ENCODE results near the gene NUDT16L1.

Gene NUDT16L1

DNA sequence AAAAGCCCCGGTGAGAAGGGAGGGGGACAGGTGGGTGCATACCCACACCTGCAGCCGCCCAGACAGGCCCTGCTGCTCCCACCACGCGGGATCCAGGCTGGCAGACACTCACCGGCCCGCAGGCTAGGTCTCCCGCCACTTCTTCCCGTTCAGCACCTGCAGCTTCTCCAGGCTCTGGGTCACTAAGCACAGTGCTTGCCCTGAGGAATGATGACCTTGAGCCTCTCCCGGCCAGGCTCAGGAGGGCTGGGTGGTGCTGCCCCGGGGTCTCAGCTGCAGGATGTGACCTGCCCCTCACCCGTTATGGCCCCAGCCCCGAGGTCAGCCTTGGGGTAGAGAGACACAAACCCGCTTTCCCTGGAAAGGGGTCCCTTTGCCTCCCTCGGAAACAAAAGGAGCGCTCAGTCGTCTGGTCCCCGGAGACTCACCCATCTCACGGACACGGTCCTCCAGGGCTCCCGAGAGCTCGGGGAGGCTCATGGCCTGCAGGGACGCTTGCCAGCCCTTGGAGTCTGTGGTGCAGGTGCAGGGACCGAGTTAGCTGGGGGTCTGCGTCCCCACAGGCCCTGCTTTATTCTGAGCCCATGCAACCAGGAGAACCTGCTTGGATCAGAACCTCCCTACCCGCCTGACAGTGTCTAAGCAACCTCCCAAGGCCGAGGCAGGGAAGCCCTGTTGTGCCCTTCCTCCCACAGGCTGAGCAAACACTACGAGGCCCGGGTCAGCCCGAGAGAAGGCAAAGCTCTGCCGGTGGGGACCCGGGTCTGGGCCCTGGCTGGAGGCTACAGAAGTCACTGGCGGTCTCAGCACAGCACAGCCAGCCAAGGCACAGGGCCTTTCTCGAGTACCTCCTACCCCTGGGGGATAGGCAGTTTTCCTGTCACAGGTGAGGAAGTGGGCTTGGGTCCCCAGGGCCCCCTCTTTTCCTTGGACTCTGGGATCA lies 3.8 kb downstream of the NUDT16L1 start:
- no peak overlapping the region for H3K4me3 ChIP-seq (ENCODE audit: low read length)
- TF ChIP-seq, protein P1, sequence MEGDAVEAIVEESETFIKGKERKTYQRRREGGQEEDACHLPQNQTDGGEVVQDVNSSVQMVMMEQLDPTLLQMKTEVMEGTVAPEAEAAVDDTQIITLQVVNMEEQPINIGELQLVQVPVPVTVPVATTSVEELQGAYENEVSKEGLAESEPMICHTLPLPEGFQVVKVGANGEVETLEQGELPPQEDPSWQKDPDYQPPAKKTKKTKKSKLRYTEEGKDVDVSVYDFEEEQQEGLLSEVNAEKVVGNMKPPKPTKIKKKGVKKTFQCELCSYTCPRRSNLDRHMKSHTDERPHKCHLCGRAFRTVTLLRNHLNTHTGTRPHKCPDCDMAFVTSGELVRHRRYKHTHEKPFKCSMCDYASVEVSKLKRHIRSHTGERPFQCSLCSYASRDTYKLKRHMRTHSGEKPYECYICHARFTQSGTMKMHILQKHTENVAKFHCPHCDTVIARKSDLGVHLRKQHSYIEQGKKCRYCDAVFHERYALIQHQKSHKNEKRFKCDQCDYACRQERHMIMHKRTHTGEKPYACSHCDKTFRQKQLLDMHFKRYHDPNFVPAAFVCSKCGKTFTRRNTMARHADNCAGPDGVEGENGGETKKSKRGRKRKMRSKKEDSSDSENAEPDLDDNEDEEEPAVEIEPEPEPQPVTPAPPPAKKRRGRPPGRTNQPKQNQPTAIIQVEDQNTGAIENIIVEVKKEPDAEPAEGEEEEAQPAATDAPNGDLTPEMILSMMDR (conservative IDR thresholded peaks at IDR 0.05; ENCODE audit: low read depth, low read length): no peak
- DNase-seq (ENCODE audit: low read depth): no peak

GRCh38 chr16:4697848-4698291 lies 4.5 kb downstream of the NUDT16L1 start:
- H3K4me3 ChIP-seq (ENCODE audit: low read length): no peak overlapping the region
- no peak for DNase-seq (ENCODE audit: low read depth)
- TF ChIP-seq, protein P1 (conservative IDR thresholded peaks at IDR 0.05; ENCODE audit: low read depth, low read length): no peak

GRCh38 chr16:4698321-4699045 lies 5.1 kb downstream of the NUDT16L1 start:
- TF ChIP-seq, protein P1 (conservative IDR thresholded peaks at IDR 0.05; ENCODE audit: low read depth, low read length): no peak
- DNase-seq (ENCODE audit: low read depth): no peak
- H3K4me3 ChIP-seq (ENCODE audit: low read length): no peak overlapping the region

DNA sequence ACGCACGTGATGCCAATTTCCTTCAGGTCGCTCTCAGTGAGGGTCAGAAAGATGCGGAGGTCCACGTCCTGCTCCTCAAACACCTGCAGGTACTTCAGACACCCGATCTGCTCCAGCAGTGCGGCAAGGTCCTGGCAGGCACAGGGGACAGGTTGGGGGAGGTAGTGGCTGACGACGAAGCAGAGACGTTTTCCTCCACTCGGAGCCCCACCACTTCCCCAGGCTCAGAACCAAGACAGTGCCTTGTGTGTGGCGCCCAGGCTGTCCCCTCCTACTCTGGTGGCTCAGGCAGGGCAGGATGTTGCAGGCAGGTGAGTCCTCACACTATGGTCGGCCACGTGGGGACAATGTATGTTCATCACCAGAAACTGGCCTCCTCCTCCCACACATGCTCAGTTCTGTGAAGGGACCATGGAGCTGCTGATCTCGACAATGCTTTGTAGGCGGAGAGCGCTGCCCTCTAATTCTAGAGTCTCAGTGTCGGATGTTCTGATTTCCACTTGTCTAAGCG lies 5.7 kb downstream of the NUDT16L1 start:
- DNase-seq (ENCODE audit: low read depth): no peak
- no peak overlapping the region for H3K4me3 ChIP-seq (ENCODE audit: low read length)
- TF ChIP-seq, protein P1 (conservative IDR thresholded peaks at IDR 0.05; ENCODE audit: low read depth, low read length): no peak

GRCh38 chr16:4700380-4700996 lies 7.1 kb downstream of the NUDT16L1 start:
- no peak overlapping the region for H3K4me3 ChIP-seq (ENCODE audit: low read length)
- DNase-seq (ENCODE audit: low read depth): no peak
- TF ChIP-seq, protein P1 (conservative IDR thresholded peaks at IDR 0.05; ENCODE audit: low read depth, low read length): no peak

DNA sequence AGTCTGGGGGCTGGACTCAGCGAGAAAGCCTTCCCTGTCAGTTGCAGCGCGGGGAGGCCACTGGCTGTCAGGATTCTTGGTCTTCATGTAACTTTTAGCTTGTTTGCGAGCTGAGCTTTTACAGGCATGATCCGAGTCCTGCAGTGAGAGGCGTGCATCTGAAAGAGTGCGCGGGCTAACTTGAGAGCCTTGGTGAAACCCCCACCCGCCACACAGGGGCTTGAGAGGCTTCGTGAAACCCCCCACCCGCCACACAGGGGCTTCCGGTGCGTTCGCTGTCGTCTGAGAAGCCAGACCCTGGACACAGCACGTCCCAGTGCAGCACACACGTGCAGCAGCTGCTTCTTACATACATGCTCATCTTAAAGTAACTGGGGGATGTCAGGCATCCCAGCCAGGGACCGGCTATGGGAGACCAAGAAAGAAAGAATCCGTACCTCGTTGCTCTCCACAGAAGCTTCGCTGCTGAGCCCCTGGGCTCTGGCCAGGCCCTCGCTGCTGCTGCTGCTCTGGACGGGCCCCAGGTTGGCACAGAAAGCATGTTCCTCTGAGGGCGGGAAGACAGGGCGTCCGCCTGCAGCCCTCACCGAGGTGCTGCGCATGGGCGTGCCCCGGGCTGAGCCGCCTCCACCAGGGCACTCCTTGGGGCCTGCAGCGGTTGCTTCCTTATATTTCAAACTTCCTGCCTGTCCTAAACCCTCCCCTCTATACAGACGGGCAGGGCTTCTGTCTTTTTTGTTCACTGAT lies 7.8 kb downstream of the NUDT16L1 start:
- TF ChIP-seq, protein P1 (conservative IDR thresholded peaks at IDR 0.05; ENCODE audit: low read depth, low read length): no peak
- DNase-seq (ENCODE audit: low read depth): no peak
- no peak overlapping the region for H3K4me3 ChIP-seq (ENCODE audit: low read length)
